AG08396 (cell line): ENCODE measurements around the gene C16orf89.
"Not testable (repeated sequence)": the region's sequence is repeated elsewhere in the genome, so short reads cannot be mapped to it uniquely, and the experiment has no call there.

Source experiments
- DNase-seq: peaks from one replicate; pipeline ENCODE4 v3.0.0; 2012; ENCODE audit warnings: low spot score, mixed read lengths

The C16orf89 gene

GRCh38 chr16:5084802-5085201, 19.0 kb upstream of the C16orf89 start:
- DNase-seq = peak; percentile 59

- not testable (repeated sequence) for DNase-seq
These were observed 18.5 kb upstream of the C16orf89 start for GRCh38 chr16:5084099-5084731.

- not testable (repeated sequence) for DNase-seq
These were observed 17.9 kb upstream of the C16orf89 start for GRCh38 chr16:5083646-5084045.

DNA sequence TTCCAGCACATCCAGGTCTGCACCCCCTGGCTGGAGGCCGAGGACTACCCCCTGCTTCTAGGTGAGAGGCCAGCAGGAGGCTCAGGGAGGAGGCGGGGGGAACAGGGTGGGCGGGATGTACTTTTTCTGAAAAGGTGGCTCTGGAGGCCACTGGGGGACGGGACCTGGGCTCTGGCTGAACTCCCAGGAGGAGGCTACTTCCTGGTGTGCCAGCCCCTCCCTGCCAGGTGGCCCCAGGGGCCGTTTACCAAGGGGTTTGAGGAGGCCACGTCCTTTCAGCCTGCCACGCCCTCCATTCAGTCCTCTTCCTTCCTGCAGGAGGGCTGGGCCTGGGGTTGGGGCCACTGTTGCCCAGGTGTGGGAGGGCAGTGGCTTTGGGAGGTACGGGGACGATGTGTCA, 15.2 kb upstream of the C16orf89 start:
- not testable (repeated sequence) for DNase-seq

GRCh38 chr16:5080461-5080860, 14.7 kb upstream of the C16orf89 start:
- not testable (repeated sequence) for DNase-seq

DNA sequence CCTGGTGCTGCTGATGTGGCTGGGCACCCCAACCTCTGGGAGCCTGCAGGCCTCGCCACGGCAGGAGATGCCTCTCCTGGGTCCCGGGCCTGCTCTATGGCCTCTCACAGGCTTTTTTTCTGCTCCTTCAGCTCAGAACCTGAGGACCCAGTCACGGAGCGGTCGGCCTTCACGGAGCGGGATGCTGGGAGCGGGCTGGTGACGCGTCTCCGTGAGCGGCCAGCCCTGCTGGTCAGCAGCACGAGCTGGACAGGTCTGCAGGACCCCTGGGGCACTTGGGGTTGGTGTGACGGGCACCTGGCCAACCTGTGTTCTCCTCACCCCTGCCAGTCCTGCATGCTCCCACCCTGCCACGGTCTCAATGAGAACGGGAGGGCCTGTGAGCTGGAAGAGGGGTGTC, 12.9 kb upstream of the C16orf89 start:
- DNase-seq = no peak

DNA sequence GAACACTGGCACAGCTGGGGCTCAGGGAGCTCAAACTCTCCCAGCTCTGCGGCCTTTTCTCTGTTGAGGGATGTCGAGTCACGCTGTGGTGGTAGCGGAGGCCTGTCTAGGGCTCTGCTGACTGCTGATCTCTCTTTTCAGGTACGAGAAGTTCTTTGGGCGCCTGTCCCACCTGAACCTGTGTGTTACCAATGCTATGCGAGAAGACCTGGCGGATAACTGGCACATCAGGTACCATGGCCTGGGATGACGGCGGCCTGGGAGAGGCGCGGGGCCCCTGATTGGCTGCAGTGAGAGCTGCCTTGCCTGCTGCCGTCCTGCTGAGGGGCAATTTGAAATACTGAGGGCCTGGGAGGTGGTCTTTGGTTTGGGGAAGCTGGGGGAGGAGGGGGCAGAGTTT, 11.5 kb upstream of the C16orf89 start:
- no peak for DNase-seq

DNA sequence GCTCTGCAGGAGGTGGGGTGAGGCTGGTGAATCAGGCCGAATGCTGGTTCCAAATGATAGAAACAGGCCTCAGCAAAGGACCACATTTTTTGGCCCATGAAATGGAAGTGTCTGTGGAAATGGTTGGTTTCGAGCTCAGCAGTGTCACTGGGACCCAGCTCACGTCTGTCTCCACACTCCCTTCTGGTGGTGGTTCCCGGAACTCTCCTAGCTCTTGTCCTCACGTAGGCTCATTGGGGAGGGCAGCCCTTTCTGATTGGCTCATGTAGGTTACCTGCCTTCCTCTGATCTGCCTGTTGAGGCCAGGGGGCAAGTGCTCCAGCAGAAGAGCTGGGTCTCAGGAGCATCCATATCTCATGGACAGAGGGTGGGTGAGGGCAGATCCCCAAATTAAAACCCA, 9.9 kb upstream of the C16orf89 start:
- no peak for DNase-seq

GRCh38 chr16:5073771-5074170, 8.0 kb upstream of the C16orf89 start:
- DNase-seq = not testable (repeated sequence)

DNA sequence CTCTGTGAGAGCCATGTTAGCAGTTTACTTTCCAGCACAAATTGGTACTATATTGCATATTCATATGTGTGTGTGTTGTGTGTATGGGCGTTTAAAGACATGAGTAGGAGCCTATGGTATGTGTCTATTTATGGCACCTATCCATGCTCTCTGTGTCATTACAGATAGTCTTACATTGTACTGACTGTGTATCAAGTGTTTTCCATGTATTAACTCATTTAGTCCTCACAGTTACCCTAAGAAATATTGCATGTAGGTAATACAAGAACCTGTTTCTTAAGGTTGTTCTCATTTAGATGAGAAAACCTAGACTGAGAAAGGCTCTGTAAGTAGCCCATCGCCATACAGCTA, 7.5 kb upstream of the C16orf89 start:
- DNase-seq = no peak

GRCh38 chr16:5072334-5073278, 6.8 kb upstream of the C16orf89 start:
- no peak for DNase-seq

GRCh38 chr16:5071681-5072333, 6.1 kb upstream of the C16orf89 start, which contains the start of gene ALG1:
Gene ALG1 (plus strand): TSS chr16:5071843. CDS start chr16:5071850, 7 bp downstream.
- peak; percentile 97 for DNase-seq

- DNase-seq = no peak
These were observed 5.6 kb upstream of the C16orf89 start for GRCh38 chr16:5071341-5071680.

- no peak for DNase-seq
These were observed 4.9 kb upstream of the C16orf89 start for GRCh38 chr16:5070431-5071186.

GRCh38 chr16:5069854-5070253, 4.1 kb upstream of the C16orf89 start:
- DNase-seq = no peak

- no peak for DNase-seq
These were observed 3.3 kb upstream of the C16orf89 start for GRCh38 chr16:5069048-5069447.

DNA sequence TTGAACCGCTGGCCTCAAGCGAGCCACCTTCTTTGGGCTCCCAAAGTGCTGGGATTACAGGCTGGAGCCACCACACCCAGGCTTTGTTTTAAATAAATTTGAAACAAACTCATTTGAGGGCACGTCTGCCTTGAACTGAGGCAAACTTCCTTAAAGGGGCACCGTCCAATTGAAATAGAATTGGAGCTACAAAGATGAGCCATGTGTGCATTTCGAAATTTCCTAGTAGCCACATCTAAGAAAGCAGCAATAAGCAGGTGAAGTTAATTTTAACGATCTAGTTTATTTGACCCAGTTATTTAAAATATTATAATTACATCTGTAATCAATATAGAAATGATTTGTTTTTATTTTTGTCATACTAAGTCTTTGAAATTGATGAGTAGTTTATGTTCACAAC, 755 bp upstream of the C16orf89 start:
- DNase-seq = no peak

DNA sequence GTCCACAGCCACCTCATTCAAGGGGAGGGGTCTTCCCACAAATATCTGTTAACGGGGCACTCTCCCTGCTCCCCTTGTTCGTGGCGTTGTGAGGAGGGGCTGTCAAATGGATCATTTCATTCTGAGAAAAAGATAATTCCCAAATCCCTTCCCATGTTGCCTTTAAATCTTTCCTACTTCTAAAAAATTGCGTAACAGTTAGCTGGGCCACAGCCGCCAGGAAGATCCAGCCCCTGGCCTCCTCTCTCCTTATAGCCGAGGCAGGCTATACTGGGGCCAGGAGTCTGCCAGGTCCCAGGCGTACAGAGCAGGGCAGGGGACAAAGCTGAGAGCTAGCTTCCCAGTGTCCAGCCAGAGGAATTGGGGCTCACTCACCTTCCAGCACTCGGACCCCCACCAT, 430 bp downstream of the C16orf89 start:
- no peak for DNase-seq

DNA sequence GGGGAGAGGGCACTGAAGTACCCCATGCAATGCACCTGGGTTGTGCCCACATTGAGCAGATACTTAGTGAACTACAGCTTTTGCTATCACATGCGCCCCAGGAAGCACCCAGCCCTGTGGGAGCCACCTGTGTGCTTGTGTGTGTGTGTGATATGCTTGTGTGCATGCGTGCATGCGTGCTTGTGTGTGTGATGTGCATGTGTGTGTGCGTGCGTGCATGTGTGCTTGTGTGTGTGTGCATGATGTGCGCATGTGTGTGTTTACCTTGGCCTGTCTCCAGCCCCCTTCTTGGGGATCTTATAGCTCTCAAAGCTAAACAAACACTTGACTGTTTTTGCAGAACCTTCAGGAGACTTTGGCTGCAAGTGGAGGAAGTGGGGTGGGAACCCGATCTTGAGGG, 841 bp downstream of the C16orf89 start:
- DNase-seq = no peak

DNA sequence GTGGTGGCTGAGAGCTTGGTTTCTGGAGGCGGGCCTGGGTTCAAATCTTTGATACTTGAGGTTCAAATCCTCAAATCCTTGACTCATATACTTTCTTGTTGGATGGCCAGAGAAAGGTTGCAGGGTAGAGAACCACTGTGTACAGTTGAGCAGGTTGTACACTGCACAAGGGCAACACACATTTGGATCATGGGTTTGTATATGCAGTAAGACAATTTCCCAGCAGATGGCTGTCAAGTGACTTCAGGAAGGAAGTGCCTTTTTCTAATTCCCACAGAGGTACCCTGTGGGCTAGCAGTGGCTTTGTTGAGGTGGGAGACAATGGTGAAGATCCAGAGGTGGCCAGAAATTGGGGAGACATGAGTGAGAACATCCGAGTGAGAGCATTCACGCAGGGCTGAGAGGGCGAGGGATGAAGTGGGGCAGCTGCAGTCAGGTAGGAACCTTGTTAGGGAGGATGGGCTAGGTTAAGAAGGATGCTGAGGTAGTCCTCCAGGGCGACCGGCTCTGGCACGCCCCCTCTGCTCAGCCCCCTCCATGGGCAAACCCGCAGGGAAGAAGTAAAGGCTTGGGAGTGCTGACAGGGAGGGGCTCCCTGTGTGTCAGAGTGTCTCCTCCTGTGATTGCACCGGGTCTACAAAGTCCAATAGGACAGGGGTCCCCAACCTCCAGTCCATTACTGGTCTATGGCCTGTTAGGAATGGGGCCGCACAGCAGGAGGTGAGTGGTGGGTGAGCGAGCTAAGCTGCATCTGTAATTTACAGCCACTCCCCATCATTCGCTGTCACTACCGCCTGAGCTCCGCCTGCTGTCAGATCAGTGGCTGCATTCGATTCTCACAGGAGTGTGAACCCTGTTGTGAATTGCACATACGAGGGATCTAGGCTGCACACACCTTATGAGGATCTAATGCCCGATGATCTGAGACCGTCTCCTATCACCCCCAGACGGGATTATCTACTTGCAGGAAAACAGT, 2.7 kb downstream of the C16orf89 start:
- DNase-seq = no peak

DNA sequence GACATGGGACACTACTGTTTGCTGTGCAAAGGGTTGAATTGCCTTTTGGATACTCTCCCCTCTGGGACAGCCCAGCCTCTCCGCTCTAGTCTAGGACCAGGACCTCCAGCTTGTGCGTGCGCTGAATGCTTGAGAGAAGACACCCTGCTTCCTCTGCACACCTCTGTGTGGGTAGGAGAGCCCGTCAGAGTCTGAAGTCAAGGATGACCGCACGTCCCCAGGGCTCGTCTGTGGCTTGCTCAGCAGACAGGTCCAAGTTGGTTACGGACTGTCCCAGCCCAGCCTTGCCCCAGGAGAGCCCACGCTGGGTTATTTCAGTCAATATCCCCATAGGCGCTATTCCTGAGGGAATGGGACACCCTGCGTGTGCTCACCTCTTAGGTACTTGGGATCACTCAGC, 3.7 kb downstream of the C16orf89 start:
- DNase-seq = no peak
